SHP77 treated with DMSO at 0.1 percent for 48 hours (cell line): ENCODE measurements around the gene PLA1A.

Source experiments
- DNase-seq: peaks from one replicate; lab custom pipeline; 2025; lab: John Stamatoyannopoulos, UW

PLA1A gene

DNA sequence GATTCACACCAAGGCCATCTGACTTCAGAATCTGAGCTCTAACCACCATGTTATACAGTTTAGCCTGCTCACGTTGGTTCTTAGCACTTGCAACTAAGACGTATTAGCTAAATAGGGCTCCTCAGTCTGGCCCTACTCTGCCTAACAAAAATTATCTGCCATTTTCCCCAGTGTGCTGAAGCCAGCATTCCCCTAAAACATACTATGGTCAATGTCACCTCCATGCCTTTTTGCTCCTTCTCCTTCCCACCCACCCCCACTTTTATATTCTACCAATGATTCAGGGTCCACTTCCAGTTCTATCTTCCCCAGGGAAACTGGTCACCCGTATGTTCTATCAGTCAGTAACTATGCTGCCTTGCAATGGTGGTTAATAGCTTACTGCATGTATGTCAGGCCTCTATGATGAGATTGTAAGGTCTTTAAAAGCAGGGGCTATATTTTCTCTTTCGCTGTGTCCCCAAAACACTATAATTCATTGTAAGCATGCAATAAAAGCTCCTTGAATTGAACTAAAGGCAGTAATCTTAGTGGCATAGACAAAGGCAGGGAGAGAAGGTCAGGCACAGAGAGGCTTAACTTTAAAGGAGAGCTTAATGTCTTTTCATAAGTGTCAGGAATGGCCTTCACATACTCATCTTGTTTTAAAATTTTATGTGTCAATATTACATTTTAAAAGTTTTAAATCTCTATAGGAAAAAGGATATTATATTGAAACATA is 39.4 kb downstream of the PLA1A start:
- no peak for DNase-seq

DNA sequence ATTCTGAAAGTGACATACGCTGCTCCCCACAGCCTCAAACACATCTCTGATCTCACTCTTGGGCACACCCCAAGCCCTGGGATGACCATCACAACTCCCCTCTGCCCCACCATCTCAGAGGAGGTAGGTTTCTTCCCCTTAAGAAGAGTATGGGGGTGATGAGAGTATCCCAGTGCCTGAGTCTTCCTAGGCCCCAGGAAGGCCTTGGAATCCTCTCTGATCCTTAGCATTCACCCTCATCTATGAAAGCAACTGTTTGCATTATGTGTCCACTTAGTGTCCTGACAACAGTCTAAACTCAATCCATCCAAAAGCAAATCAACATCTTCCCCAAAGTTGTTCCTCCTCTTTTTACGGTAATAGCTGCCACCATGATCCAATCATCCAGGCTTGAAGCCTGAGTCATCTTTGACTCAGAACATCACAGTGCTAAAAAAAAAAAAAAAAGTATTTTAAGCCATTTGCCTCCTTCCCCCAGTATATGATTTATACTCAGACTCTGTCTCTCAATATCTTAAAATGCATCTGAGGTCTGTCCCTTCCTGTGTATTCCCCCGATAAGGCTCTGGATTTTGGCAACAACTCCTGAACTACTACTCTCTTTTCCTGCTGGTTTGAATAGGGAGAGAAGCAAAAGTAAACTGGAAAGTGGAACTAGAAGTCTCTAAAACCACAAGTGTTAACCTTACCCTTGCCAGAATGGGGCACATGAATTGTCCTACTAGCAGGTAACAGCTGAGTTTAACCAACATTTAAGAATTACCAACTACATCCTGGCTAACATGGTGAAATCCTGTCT is 40.2 kb downstream of the PLA1A start:
- no peak for DNase-seq

- DNase-seq, result no peak
These were observed 42.0 kb downstream of the PLA1A start for GRCh38 chr3:119639494-119640350.

- DNase-seq, result no peak
These were observed 43.7 kb downstream of the PLA1A start for GRCh38 chr3:119641416-119641815.

DNA sequence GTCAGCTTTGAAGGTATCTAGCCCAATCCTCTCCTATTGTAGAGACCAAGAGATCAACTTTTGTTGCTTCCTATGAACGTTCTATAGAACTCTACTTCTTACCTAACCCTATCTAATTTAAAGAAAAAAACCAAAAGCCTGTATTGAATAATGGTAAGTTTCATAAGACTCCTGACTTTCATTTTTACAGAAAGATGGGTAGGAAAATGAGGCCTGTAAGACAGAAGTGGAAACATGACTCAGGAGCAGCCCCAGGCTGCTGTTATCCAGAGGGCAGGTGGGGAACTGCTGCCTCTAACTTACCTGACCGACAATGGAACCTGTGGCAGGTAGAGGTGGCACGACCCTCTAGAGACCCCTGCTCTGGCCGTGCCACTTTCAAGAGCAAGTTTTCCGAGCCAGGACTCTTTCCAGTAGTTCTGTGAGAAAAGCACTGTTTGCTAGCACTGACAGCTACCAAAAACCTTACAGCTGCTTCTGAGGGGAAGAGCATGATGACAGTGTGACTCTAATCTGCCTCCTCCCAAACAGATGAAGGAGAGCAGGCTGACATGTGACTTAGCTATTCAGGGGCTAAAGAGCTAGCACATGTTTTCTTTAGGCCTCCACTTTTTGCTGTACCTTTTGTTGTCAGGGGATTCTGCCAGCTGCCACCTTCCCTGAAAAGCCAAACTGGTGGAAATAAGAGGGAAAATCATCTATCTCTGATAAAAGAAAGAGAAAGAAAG is 45.2 kb downstream of the PLA1A start:
- no peak for DNase-seq

GRCh38 chr3:119643528-119643927 is 45.8 kb downstream of the PLA1A start:
- DNase-seq, result no peak

GRCh38 chr3:119644481-119644880 is 46.8 kb downstream of the PLA1A start:
- no peak for DNase-seq

- DNase-seq, result no peak
These were observed 48.1 kb downstream of the PLA1A start for GRCh38 chr3:119645813-119646212.

GRCh38 chr3:119647171-119647570 is 49.5 kb downstream of the PLA1A start:
- no peak for DNase-seq

DNA sequence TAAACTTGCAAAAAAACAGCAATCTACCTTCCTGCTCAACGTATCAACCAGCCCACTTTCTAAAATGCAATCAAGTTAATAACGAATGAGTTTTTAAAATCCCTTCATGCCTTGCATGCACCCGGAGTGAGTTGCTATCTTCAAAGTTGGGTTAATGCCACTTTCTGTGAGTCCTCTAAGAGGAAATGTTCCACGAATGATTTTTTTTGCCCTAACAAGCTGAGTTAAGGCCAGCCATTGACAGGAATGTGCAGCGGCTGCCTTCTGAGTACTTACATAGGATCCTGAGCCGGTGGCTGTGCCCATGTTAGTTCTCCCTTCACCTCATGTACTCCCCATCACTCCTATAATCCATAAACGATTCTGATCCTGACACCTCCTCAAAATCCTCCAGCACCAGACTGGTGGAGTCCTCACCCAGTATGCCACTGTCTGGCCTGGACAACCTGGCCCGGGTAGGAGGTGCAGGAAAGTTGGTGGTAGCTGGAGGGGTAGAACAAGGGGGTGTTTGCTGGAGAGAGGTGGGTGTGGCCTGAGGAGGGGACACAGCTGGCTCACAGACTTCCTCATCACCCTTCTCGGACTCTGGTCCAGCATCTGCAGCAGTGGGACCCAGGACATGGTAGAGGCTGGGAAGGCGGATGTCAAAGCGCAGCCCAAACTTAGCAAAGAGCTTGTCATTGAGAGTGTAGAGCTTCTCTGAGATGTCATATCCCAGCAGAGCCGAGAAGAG is 50.3 kb downstream of the PLA1A start:
- no peak for DNase-seq

- DNase-seq, result no peak
These were observed 52.1 kb downstream of the PLA1A start for GRCh38 chr3:119649761-119650160.

DNA sequence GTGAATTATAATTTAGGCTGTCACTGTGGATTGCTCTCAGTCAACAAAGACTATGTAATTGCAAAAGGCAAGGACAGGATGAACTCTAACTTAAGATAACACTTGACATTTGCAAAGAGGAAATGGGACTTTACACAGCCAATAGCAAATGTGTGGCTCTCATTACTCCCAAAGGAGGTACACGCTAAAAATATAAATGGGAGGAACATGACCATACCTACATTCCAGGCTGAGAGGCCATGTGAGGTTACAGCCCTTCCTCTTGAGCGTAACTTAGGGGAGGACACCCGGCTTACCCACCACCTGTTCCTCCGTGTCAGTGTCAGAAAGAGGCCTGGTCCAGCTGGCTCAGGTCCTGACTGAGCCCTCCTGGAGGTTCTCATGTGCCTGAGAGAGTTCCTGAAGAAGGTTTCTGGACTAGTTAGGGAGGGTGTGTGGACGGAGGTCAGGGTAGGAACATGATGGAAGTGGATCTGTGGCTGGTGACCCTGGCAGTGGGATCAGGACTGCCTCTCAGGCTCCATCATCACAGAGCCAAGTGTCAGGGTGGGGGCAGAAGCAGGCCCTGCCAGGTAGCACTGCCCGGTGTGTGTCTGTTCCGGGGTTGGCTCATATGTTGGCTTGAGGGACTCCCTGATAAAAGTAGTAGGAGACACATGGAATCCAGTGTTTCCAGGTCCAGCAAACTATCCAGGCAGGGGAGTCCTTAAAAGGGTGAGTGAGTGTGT is 54.8 kb downstream of the PLA1A start:
- DNase-seq, result no peak

GRCh38 chr3:119653876-119654275 is 56.2 kb downstream of the PLA1A start:
- no peak for DNase-seq

DNA sequence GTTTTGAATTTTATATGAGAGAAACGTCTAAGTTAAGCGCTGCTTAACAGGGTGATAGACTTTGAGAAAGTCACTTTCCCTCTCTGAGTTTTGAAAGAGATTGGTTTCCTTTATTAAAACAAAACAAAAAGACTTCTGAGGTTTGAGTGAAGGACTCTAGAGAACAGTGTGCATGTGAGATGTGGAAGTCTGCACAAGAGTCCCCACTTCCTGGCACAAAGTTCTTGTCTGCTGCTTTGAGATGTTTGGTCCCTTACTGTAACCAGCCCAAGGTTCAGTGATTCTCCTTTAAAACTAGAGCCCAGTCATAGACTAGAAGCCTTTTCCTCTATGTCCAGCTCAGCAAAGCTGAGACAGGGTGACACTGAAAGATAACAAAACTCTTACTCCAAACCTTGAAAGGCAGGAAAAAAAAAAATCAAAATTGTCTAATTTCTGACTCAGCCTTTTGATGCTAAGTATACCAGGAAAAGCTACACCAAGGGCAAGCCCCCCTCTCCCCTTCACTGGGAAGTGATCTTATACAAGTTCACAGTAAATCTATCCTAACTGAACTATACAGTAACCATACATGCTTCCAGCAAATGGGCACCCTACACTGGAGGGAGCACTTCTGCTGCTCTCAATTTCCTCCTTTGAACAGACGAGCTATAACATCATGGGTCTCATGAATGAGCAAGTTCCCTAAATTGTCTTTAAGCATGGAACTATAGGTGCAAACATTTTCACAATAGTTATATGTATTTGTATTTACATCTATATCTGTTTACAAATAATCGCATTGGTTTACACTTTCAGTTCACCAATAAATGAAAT is 60.4 kb downstream of the PLA1A start:
- DNase-seq, result no peak

- DNase-seq, result no peak
These were observed 61.3 kb downstream of the PLA1A start for GRCh38 chr3:119658994-119659393.

GRCh38 chr3:119659606-119660291 is 62.1 kb downstream of the PLA1A start:
- DNase-seq, result no peak

GRCh38 chr3:119660474-119661440 is 63.1 kb downstream of the PLA1A start, which contains the start of gene POPDC2:
TSS of gene POPDC2 (minus strand) at chr3:119660589. CDS start at chr3:119660423, 166 bp downstream.
- no peak for DNase-seq
